Stimulated activated CD4-positive, alpha-beta T cell treated with anti-CD3 and anti-CD28 coated beads, Interleukin-15, amount 100 ng/mL, for 1 hour (primary cell): ENCODE results near the gene MARVELD1.
"Not testable (repeated sequence)": the region's sequence is repeated elsewhere in the genome, so short reads cannot be mapped to it uniquely, and the experiment has no call there.

Source experiments
- DNase-seq, 2 donors: peaks; one replicate each; pipeline ENCODE4 v3.0.0-alpha.2; 2020; ENCODE audit warnings: low read depth in 1 of 2, low spot score in 1 of 2

MARVELD1 gene

GRCh38 chr10:97689559-97690020 is 23.9 kb upstream of the MARVELD1 start:
- DNase-seq: no peak

- no peak for DNase-seq
Measured at GRCh38 chr10:97690133-97690532, 23.4 kb upstream of the MARVELD1 start.

- DNase-seq: not testable (repeated sequence)
Measured at GRCh38 chr10:97698072-97698655, 15.4 kb upstream of the MARVELD1 start.

- no peak for DNase-seq
Measured at GRCh38 chr10:97701438-97702069, 12.0 kb upstream of the MARVELD1 start.

GRCh38 chr10:97703398-97704067 is 10.0 kb upstream of the MARVELD1 start:
- no peak for DNase-seq

GRCh38 chr10:97704341-97704740 is 9.2 kb upstream of the MARVELD1 start:
- no peak for DNase-seq

GRCh38 chr10:97705006-97705670 is 8.4 kb upstream of the MARVELD1 start:
- DNase-seq: no peak

GRCh38 chr10:97707134-97707861 is 6.2 kb upstream of the MARVELD1 start:
- no peak for DNase-seq

GRCh38 chr10:97708167-97708566 is 5.4 kb upstream of the MARVELD1 start:
- DNase-seq: no peak

GRCh38 chr10:97708976-97709946 is 4.3 kb upstream of the MARVELD1 start:
- DNase-seq: no peak

- DNase-seq: no peak
Measured at GRCh38 chr10:97711640-97712572, 1.6 kb upstream of the MARVELD1 start.

GRCh38 chr10:97713826-97714400 is 383 bp downstream of the MARVELD1 start:
- DNase-seq: peak; percentile 14 to 35

- DNase-seq: no peak
Measured at GRCh38 chr10:97714401-97715258, 1.1 kb downstream of the MARVELD1 start.

- DNase-seq: no peak
Measured at GRCh38 chr10:97715259-97715874, 1.8 kb downstream of the MARVELD1 start.

GRCh38 chr10:97717627-97718026 is 4.1 kb downstream of the MARVELD1 start:
- no peak for DNase-seq

GRCh38 chr10:97718178-97718577 is 4.6 kb downstream of the MARVELD1 start:
- no peak for DNase-seq

GRCh38 chr10:97718659-97719142 is 5.2 kb downstream of the MARVELD1 start:
- no peak for DNase-seq
